Subcutaneous adipose tissue (tissue), 4 donors: ENCODE results near the gene PBX3. TPM values are rescaled to one million over a fixed set of nuclear protein-coding genes. Genes with fewer than 3 reads are reported as not detected.

ENCODE experiments used
- total RNA-seq, 4 donors: library from RNA; depleted of rRNA; stranded (reverse); fragments of >200 nt; gene quantifications; one replicate each; pipeline ENCODE4 v1.1.0, GENCODE V29; 2016
- TF ChIP-seq, protein P1 (sequence below): fragments of 450-650 bp; IDR thresholded peaks from one replicate; pipeline ENCODE4 v1.5.1; 2016; ENCODE audit warnings: low read depth, mild to moderate bottlenecking, control low read depth, antibody characterized with exemption, moderate library complexity

PBX3 gene
- total RNA-seq, 4 donors from 2014 or later: 29.7 to 44.9 (median 35.4) TPM

DNA sequence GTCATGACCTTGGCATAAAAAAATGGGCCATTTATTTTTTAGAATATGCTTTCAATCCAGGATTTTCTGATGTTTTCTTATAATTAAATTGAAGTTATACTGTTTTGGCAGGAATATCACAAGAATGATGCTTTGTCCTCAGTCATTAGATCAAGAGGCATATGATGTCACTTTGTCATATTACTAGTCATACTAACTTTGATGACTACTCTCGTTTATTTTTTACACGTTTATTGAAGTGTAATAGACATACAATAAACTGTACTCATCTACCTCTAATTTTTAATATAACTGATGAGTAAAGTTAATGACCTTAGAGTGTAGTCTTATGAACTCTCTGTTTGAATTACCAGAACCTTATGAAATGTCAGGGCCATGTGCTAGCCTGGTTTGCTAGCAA is 56.4 kb downstream of the PBX3 start:
- TF ChIP-seq, protein P1, sequence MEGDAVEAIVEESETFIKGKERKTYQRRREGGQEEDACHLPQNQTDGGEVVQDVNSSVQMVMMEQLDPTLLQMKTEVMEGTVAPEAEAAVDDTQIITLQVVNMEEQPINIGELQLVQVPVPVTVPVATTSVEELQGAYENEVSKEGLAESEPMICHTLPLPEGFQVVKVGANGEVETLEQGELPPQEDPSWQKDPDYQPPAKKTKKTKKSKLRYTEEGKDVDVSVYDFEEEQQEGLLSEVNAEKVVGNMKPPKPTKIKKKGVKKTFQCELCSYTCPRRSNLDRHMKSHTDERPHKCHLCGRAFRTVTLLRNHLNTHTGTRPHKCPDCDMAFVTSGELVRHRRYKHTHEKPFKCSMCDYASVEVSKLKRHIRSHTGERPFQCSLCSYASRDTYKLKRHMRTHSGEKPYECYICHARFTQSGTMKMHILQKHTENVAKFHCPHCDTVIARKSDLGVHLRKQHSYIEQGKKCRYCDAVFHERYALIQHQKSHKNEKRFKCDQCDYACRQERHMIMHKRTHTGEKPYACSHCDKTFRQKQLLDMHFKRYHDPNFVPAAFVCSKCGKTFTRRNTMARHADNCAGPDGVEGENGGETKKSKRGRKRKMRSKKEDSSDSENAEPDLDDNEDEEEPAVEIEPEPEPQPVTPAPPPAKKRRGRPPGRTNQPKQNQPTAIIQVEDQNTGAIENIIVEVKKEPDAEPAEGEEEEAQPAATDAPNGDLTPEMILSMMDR: no peak

DNA sequence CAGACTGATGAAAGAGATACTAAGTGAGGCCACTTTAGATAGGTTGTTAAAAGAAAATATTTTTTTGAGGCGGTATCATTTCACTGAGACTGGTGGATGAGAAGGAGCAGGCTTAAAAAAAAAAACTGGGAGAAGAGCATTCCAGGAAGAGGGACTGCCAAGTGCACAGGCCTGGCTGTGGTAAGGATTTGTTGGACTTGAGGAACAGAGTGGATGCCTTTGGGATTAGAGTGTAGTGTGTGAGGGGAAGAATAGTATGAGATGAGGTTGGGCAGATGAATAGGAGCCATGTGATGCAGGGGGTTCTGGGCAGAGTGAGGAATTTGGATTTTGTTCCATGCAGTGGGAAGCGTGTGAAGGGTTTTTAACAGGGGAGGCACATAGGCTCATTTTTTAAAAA is 57.9 kb downstream of the PBX3 start:
- TF ChIP-seq, protein P1: no peak

DNA sequence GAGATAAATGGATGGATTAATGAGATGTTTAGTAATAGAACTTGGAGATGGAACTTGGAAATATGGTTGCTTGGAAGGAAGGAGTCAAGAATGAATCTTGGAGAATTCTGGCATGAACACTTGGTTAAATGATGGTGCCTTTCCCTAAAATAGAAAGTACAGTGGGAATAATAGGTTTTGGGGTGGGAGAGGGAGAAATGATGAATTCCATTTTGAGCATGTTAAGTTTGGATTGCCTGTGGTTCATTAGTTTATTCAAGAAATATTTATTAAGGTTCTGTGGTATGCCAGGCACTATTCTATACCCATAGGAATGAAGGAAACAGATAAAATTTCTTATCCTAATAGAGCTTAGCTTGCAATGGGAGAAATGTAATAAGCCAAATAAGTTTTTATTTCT is 58.4 kb downstream of the PBX3 start:
- TF ChIP-seq, protein P1: no peak

DNA sequence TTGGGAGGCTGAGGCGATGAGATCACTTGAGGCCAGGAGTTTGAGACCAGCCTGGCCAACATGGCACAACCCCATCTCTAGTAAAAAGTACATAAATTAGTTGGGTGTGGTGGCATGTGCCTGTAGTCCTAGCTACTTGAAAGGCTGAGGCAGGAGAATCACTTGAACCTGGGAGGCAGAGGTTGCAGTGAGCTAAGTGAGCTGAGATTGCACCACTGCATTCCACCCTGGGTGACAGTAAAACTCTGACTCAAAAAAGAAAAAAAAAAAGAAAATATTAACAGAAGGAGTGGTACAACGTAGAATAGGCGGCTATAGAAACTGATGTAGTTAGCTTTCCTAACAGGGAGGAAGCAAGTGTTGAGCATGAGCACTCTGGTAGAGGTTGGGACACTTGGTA is 59.9 kb downstream of the PBX3 start:
- TF ChIP-seq, protein P1: no peak

DNA sequence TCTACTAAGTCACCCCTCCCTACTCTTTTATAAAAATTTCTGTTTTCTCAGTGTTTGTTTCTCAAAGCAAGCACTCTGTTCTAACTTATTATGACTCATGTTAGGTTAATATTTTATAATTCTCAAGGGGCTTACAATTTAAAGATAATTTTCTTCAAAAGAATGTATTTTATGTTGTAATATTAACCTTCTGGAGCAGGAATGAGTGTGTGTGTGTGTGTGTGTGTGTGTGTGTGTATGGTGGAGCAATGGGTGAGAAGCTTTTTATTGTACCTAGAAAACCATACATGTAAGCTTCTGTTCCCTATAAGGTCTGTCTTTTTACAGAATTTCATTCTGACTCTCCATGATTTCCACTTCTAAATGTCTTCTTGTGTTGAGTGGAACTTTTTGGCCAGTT is 63.0 kb downstream of the PBX3 start:
- TF ChIP-seq, protein P1: no peak

DNA sequence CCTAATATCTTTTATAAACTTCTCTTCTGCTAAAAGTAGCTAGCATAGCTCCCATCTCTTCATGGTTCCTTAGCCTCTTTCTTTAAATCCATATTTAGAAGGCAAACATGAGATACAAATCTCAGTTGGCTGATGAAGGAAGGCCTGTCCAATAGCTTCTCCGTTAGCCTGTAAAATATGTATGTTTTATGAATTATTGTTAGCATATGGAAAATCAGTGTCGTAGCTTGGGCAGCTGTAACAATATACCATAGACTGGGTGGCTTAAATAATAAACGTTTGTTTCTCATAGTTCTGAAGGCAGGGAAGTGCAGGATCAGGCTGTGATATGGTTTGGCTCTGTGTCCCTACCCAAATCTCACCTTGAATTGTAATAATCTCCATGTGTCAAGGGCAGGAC is 63.8 kb downstream of the PBX3 start:
- TF ChIP-seq, protein P1: no peak

DNA sequence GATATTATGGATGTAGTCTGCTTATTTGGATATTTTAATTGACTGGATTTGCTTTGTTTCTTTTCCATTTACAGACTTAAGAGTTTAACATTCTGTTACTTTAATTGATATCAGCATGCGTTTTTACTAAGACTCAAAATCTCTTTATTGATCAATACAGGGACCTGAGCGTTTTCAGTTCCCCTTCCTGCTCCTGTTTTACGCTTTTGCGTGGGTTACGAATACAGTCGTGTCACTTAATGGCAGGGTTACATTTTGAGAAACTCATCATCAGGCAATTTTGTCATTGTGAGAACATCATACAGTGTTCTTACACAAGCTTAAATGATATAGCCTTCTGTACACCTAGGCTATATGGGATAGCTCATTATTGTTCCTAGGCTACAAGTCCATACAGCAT is 65.2 kb downstream of the PBX3 start:
- TF ChIP-seq, protein P1: no peak
